IMR-90 (cell line): ENCODE results near the gene URM1. TPM values are rescaled to one million over a fixed set of nuclear protein-coding genes. Genes with fewer than 3 reads are reported as not detected.

Experiments
- ATAC-seq: fragments of 200-7000 bp; cut with Tn5 transposase; 2 replicates; pipeline ENCODE4 v1.9.1; 2020; ENCODE audit warnings: low read depth, mild to moderate bottlenecking, moderate library complexity
- BruUV-seq: library from RNA; stranded (reverse); fragments of 400-500 nt; replicated peaks from 2 replicates; lab custom pipeline; 2021; lab: Mats Ljungman, UMichigan
- CTCF ChIA-PET: fragments of 300-600 bp; formaldehyde crosslinking; extraction: SDS; loops from one replicate; lab custom pipeline; 2021; ENCODE audit warnings: antibody characterized with exemption; lab: Yijun Ruan, JAX
- POLR2A ChIA-PET: fragments of 300-600 bp; sonication (Branson Sonifier 250); formaldehyde crosslinking; loops from one replicate; lab custom pipeline; 2022; ENCODE audit warnings: antibody characterized with exemption; ENCODE audit not compliant: unreplicated experiment; lab: Charles Lee
- DNase-seq: peaks from one replicate; pipeline ENCODE4 v3.0.0; 2013
- H2AFZ ChIP-seq: replicated peaks from 2 replicates; pipeline ENCODE3; 2013; ENCODE audit warnings: low read length, mild to moderate bottlenecking; ENCODE audit not compliant: poor library complexity
- H2AK5ac ChIP-seq: 2 replicates; pipeline ENCODE4 v1.6.1; 2013; ENCODE audit warnings: low read depth, low read length, inconsistent platforms
- H2AK9ac ChIP-seq: replicated peaks from 2 replicates; pipeline ENCODE3; 2013; ENCODE audit warnings: mild to moderate bottlenecking, low read depth, low read length, moderate library complexity; ENCODE audit not compliant: poor library complexity
- H2BK120ac ChIP-seq: 2 replicates; pipeline ENCODE4 v1.6.1; 2013; ENCODE audit warnings: low read depth, low read length, inconsistent platforms
- H2BK15ac ChIP-seq: 3 replicates; pipeline ENCODE4 v1.6.1; 2013; ENCODE audit warnings: low read depth, low read length, inconsistent platforms
- H2BK20ac ChIP-seq: 2 replicates; pipeline ENCODE4 v1.6.1; 2013; ENCODE audit warnings: low read depth, mild to moderate bottlenecking, inconsistent platforms, low read length, moderate library complexity
- H2BK5ac ChIP-seq: 2 replicates; pipeline ENCODE4 v1.6.1; 2013; ENCODE audit warnings: mild to moderate bottlenecking, low read depth, low read length, inconsistent platforms; ENCODE audit not compliant: poor library complexity, severe bottlenecking
- H3K14ac ChIP-seq: replicated peaks from 2 replicates; pipeline ENCODE4 v1.6.1; 2013; ENCODE audit warnings: low read depth, low read length, inconsistent platforms
- H3K18ac ChIP-seq: 2 replicates; pipeline ENCODE4 v1.6.1; 2013; ENCODE audit warnings: low read depth, low read length, control low read depth
- H3K23ac ChIP-seq: 2 replicates; pipeline ENCODE4 v1.6.1; 2013; ENCODE audit warnings: low read depth, low read length, inconsistent platforms
- H3K27ac ChIP-seq: 2 replicates; pipeline ENCODE4 v1.5.1; 2013; ENCODE audit warnings: mild to moderate bottlenecking, control low read depth, low read length; ENCODE audit not compliant: insufficient read depth
- H3K27me3 ChIP-seq: 2 replicates; pipeline ENCODE4 v1.6.1; 2013; ENCODE audit warnings: low read length; ENCODE audit not compliant: control insufficient read depth, insufficient read depth
- H3K36me3 ChIP-seq: 2 replicates; pipeline ENCODE4 v1.6.1; 2013; ENCODE audit warnings: low read length, mixed read lengths; ENCODE audit not compliant: control insufficient read depth, insufficient read depth
- H3K4ac ChIP-seq: 2 replicates; pipeline ENCODE4 v1.6.1; 2013; ENCODE audit warnings: low read depth, low read length, inconsistent platforms
- H3K4me1 ChIP-seq: 2 replicates; pipeline ENCODE4 v1.6.1; 2013; ENCODE audit warnings: low read length, mixed read lengths; ENCODE audit not compliant: control insufficient read depth, insufficient read depth
- H3K4me2 ChIP-seq: 2 replicates; pipeline ENCODE4 v1.6.1; 2013; ENCODE audit warnings: low read depth, mild to moderate bottlenecking, control low read depth, low read length, moderate library complexity
- H3K4me3 ChIP-seq: 2 replicates; pipeline ENCODE4 v1.5.1; 2013; ENCODE audit warnings: low read depth, mild to moderate bottlenecking, control low read depth, low read length, moderate library complexity; ENCODE audit not compliant: insufficient read depth
- H3K56ac ChIP-seq: 2 replicates; pipeline ENCODE4 v1.6.1; 2013; ENCODE audit warnings: low read length, inconsistent platforms; ENCODE audit not compliant: insufficient read depth; ENCODE audit errors: extremely low read depth
- H3K79me1 ChIP-seq, 2 experiments: 2 replicates each; pipeline ENCODE4 v1.6.1; 2013; ENCODE audit warnings: low read length in 2 of 2, inconsistent platforms in 1 of 2, low read depth in 1 of 2
- H3K9ac ChIP-seq: 2 replicates; pipeline ENCODE4 v1.6.1; 2013; ENCODE audit warnings: low read depth, low read length, control low read depth
- H3K9me1 ChIP-seq: 2 replicates; pipeline ENCODE4 v1.6.1; 2013; ENCODE audit warnings: low read length, inconsistent platforms; ENCODE audit not compliant: insufficient read depth
- H3K9me3 ChIP-seq: 2 replicates; pipeline ENCODE4 v1.6.1; 2013; ENCODE audit warnings: low read length; ENCODE audit not compliant: control insufficient read depth, insufficient read depth
- H4K20me1 ChIP-seq: 2 replicates; pipeline ENCODE4 v1.6.1; 2013; ENCODE audit warnings: low read length, inconsistent platforms; ENCODE audit not compliant: insufficient read depth
- H4K5ac ChIP-seq: 2 replicates; pipeline ENCODE4 v1.6.1; 2013; ENCODE audit warnings: mild to moderate bottlenecking, low read depth, low read length, control low read depth
- H4K8ac ChIP-seq, 2 experiments: 2 replicates each; pipeline ENCODE4 v1.6.1; 2013; ENCODE audit warnings: low read depth in 2 of 2, low read length in 2 of 2, control low read depth in 1 of 2, inconsistent platforms in 1 of 2
- H4K91ac ChIP-seq: 2 replicates; pipeline ENCODE4 v1.6.1; 2013; ENCODE audit warnings: low read depth, low read length, inconsistent platforms; ENCODE audit not compliant: insufficient read depth
- MAFK ChIP-seq: IDR thresholded peaks from 2 replicates; pipeline ENCODE4 v1.6.1; 2012; ENCODE audit warnings: low read depth, low read length, improper control_type of control experiment
- WGBS, 2 experiments: methylation state at CpG; one replicate each; pipeline versions ENCODE4 v1.1.5 to v1.1.7; 2013; ENCODE audit warnings: missing lambda C conversion rate in 2 of 2; ENCODE audit not compliant: insufficient read length in 1 of 2; ENCODE audit errors: extremely low coverage in 2 of 2; 5-methylcytosine and 5-hydroxymethylcytosine counted together
- dilution Hi-C: fragments of 300-500 bp; cut with HindIII; formaldehyde crosslinking; loops from one replicate; pipeline ENCODE4 v1.14.3; 2018; ENCODE audit warnings: low sequenced_read_pairs; ENCODE audit not compliant: unreplicated experiment
- in situ Hi-C: fragments of 300-500 bp; cut with MboI; formaldehyde crosslinking; loops from 3 replicates; pipeline ENCODE4 v1.14.3; 2019; ENCODE audit warnings: low sequenced_read_pairs, inconsistent platforms, mixed read lengths
- intact Hi-C: fragments of 100-400 bp; cut with micrococcal nuclease; formaldehyde crosslinking; loops from 2 replicates; pipeline ENCODE4 v1.10.0; 2022
- polyA plus RNA-seq, 3 experiments: library from polyadenylated mRNA; depleted of rRNA; stranded (reverse); fragments of >200 nt; gene quantifications; 2 replicates each; pipeline ENCODE4 v1.2.3, GENCODE V29; 2012; ENCODE audit warnings: low replicate concordance in 1 of 3
- total RNA-seq: library from RNA; depleted of rRNA; stranded (reverse); fragments of >200 nt; gene quantifications from 2 replicates; pipeline ENCODE4 v1.2.3, GENCODE V29; 2012

URM1 gene
- total and polyA plus RNA-seq, 2 of the 4 experiments (the other 2 are of a cell fraction): 33.2 to 66.9 TPM

- H2AK9ac ChIP-seq: no peak overlapping the region
- H3K56ac ChIP-seq: no peak overlapping the region
- H3K9me3 ChIP-seq: no peaks in the 10 kb centered on the region
- H4K8ac ChIP-seq: no peak overlapping the region
- no peaks in the 10 kb centered on the region for H3K27me3 ChIP-seq
- no peak overlapping the region for H3K4ac ChIP-seq
- no peak overlapping the region for H2BK15ac ChIP-seq
- no peak overlapping the region for H3K4me2 ChIP-seq
- H3K27ac ChIP-seq: no peak overlapping the region
- no peak overlapping the region for H3K14ac ChIP-seq
- H3K18ac ChIP-seq: no peak overlapping the region
- no peak overlapping the region for H4K91ac ChIP-seq
- no peak overlapping the region for H2AK5ac ChIP-seq
- H2BK5ac ChIP-seq: no peak overlapping the region
- no peak overlapping the region for H2AFZ ChIP-seq
- H3K79me1 ChIP-seq: peaks cover 4 to 8% of the 10 kb centered on the region in 2 experiments; a peak in 1 of 4 replicates
- ChIA-PET POLR2A (no interaction called here), CTCF (no interaction called here)
- H2BK20ac ChIP-seq: no peak overlapping the region
- 100% methylated on average over 1 of the region's 6 CpGs; no CpG with 5 or more reads in 1 of the 2 experiments for WGBS, 2 experiments
- H4K20me1 ChIP-seq: no peaks in the 10 kb centered on the region
- ATAC-seq (no peak), DNase-seq (no peak)
- H2BK120ac ChIP-seq: no peak overlapping the region
- no peak for TF ChIP-seq MAFK
- H3K23ac ChIP-seq: no peak overlapping the region
- no peaks in the 10 kb centered on the region for H3K4me1 ChIP-seq
- no peaks in the 10 kb centered on the region for H3K9me1 ChIP-seq
- no peak overlapping the region for H3K9ac ChIP-seq
- no peak overlapping the region for H3K4me3 ChIP-seq
- no peak overlapping the region for H4K5ac ChIP-seq
- intact Hi-C loops: no loop called here
- BruUV-seq: no TSS peak
- dilution Hi-C loops: no loop called here
- in situ Hi-C loops: no loop called here
- H3K36me3 ChIP-seq: peaks cover 51% of the 10 kb centered on the region
Observed at GRCh38 chr9:128349772-128350171, 21.4 kb upstream of the URM1 start.
